SK-N-SH treated with all-trans-retinoic acid at 6 μM for 48 hours (cell line): Measurements from ENCODE around the gene ARHGAP28.

ENCODE experiments used
- ATAC-seq: fragments of 200-7000 bp; cut with Tn5 transposase; 3 replicates; pipeline ENCODE4 v1.9.1; 2020; ENCODE audit warnings: mild to moderate bottlenecking, moderate library complexity
- CSDC2 ChIP-seq: fragments of 250-450 bp; sonication (Bioruptor Pico); IDR thresholded peaks from 2 replicates; pipeline ENCODE4 v1.5.0; 2020; ENCODE audit warnings: mild to moderate bottlenecking, moderate library complexity
- ESRRG ChIP-seq: fragments of 250-450 bp; sonication (Bioruptor Pico); IDR thresholded peaks from 2 replicates; pipeline ENCODE4 v1.6.1; 2021; ENCODE audit warnings: mild to moderate bottlenecking
- GLIS3 ChIP-seq: fragments of 250-450 bp; sonication (Bioruptor Pico); IDR thresholded peaks from 2 replicates; pipeline ENCODE4 v1.5.0; 2020; ENCODE audit warnings: mild to moderate bottlenecking, moderate library complexity
- ISL1 ChIP-seq: fragments of 250-450 bp; sonication (Bioruptor Pico); IDR thresholded peaks from 2 replicates; pipeline ENCODE4 v2.1.2; 2022; ENCODE audit warnings: mild to moderate bottlenecking, moderate library complexity
- OSR1 ChIP-seq: fragments of 250-450 bp; sonication (Bioruptor Pico); IDR thresholded peaks from 2 replicates; pipeline ENCODE4 v1.8.0; 2022; ENCODE audit warnings: moderate library complexity, mild to moderate bottlenecking, inconsistent platforms
- PPARA ChIP-seq: fragments of 250-450 bp; sonication (Bioruptor Pico); IDR thresholded peaks from 2 replicates; pipeline ENCODE4 v1.5.0; 2020; ENCODE audit warnings: mild to moderate bottlenecking, borderline replicate concordance
- RARB ChIP-seq: fragments of 250-450 bp; sonication (Bioruptor Pico); IDR thresholded peaks from 2 replicates; pipeline ENCODE4 v1.8.0; 2021; ENCODE audit warnings: mild to moderate bottlenecking, moderate library complexity
- TCF4 ChIP-seq: fragments of 250-450 bp; sonication (Bioruptor Pico); IDR thresholded peaks from 2 replicates; pipeline ENCODE4 v1.8.0; 2021; ENCODE audit warnings: mild to moderate bottlenecking, moderate library complexity, borderline replicate concordance
- TOX ChIP-seq: fragments of 250-450 bp; sonication (Bioruptor Pico); IDR thresholded peaks from 2 replicates; pipeline ENCODE4 v1.8.0; 2021; ENCODE audit warnings: mild to moderate bottlenecking, moderate library complexity, borderline replicate concordance
- ZC3H10 ChIP-seq: fragments of 250-450 bp; sonication (Bioruptor Pico); IDR thresholded peaks from 2 replicates; pipeline ENCODE4 v1.5.1; 2021; ENCODE audit warnings: mild to moderate bottlenecking, moderate library complexity
- ZFP3 ChIP-seq: fragments of 250-450 bp; sonication (Bioruptor Pico); IDR thresholded peaks from 2 replicates; pipeline ENCODE4 v1.5.0; 2020; ENCODE audit warnings: mild to moderate bottlenecking, moderate library complexity
- ZFP30 ChIP-seq: fragments of 450-650 bp; formaldehyde crosslinking; IDR thresholded peaks from 2 replicates; pipeline ENCODE4 v1.5.0; 2022; ENCODE audit warnings: mild to moderate bottlenecking, moderate library complexity
- ZNF565 ChIP-seq: fragments of 450-650 bp; formaldehyde crosslinking; conservative IDR thresholded peaks from 2 replicates; pipeline ENCODE4 v1.5.0; 2020; ENCODE audit warnings: low read depth, mild to moderate bottlenecking, moderate library complexity
- ZNF70 ChIP-seq: fragments of 450-650 bp; formaldehyde crosslinking; IDR thresholded peaks from 2 replicates; pipeline ENCODE4 v1.5.0; 2020; ENCODE audit warnings: mild to moderate bottlenecking, moderate library complexity
- TF ChIP-seq, protein P1 (sequence below): fragments of 250-450 bp; sonication (Bioruptor Pico); IDR thresholded peaks from 2 replicates; pipeline ENCODE4 v1.8.0; 2021; ENCODE audit warnings: low read depth, mild to moderate bottlenecking, moderate library complexity, borderline replicate concordance
- TF ChIP-seq, protein P2 (sequence below): fragments of 250-450 bp; sonication (Bioruptor Pico); IDR thresholded peaks from 2 replicates; pipeline ENCODE4 v1.5.1; 2020; ENCODE audit warnings: low read depth, mild to moderate bottlenecking, moderate library complexity
- TF ChIP-seq, protein P3 (sequence below): fragments of 250-450 bp; sonication (Bioruptor Pico); IDR thresholded peaks from 2 replicates; pipeline ENCODE4 v1.5.1; 2021; ENCODE audit warnings: mild to moderate bottlenecking, moderate library complexity
- TF ChIP-seq, protein P4 (sequence below): fragments of 250-450 bp; sonication (Bioruptor Pico); IDR thresholded peaks from 2 replicates; pipeline ENCODE4 v1.8.0; 2020; ENCODE audit warnings: mild to moderate bottlenecking, moderate library complexity, borderline replicate concordance

The ARHGAP28 gene

DNA sequence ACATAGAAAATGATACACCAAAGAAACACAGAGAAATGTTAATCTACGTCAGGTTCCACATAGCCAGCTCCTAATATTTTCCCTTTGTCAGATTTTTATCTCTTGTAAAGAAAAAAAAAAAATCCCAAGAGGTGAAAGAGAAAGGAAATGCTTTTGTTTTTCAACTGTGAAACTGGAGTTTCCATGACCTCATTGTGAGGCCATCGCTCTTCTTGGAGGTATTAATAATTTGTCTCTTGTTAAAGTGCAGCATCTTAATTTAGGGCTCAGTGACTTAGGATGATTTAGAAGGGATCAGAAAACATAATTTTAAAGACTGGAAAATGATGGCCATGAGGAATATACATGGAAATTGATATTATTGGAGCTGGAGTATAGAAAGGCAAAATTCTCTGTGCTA, 21.7 kb downstream of the ARHGAP28 start:
- no peak for ATAC-seq
- TF ChIP-seq RARB (no peak), TOX (no peak), ZNF70 (CRISPR knock-in tag) (no peak), ISL1 (CRISPR knock-in tag) (no peak), OSR1 (CRISPR knock-in tag) (no peak), ZFP30 (CRISPR knock-in tag) (no peak), CSDC2 (CRISPR knock-in tag) (no peak)
- TF ChIP-seq, protein P1, sequence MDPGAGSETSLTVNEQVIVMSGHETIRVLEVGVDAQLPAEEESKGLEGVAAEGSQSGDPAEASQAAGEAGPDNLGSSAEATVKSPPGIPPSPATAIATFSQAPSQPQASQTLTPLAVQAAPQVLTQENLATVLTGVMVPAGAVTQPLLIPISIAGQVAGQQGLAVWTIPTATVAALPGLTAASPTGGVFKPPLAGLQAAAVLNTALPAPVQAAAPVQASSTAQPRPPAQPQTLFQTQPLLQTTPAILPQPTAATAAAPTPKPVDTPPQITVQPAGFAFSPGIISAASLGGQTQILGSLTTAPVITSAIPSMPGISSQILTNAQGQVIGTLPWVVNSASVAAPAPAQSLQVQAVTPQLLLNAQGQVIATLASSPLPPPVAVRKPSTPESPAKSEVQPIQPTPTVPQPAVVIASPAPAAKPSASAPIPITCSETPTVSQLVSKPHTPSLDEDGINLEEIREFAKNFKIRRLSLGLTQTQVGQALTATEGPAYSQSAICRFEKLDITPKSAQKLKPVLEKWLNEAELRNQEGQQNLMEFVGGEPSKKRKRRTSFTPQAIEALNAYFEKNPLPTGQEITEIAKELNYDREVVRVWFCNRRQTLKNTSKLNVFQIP (CRISPR knock-in tag) = no peak
- TF ChIP-seq, protein P2, sequence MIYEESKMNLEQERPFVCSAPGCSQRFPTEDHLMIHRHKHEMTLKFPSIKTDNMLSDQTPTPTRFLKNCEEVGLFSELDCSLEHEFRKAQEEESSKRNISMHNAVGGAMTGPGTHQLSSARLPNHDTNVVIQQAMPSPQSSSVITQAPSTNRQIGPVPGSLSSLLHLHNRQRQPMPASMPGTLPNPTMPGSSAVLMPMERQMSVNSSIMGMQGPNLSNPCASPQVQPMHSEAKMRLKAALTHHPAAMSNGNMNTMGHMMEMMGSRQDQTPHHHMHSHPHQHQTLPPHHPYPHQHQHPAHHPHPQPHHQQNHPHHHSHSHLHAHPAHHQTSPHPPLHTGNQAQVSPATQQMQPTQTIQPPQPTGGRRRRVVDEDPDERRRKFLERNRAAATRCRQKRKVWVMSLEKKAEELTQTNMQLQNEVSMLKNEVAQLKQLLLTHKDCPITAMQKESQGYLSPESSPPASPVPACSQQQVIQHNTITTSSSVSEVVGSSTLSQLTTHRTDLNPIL = no peak

DNA sequence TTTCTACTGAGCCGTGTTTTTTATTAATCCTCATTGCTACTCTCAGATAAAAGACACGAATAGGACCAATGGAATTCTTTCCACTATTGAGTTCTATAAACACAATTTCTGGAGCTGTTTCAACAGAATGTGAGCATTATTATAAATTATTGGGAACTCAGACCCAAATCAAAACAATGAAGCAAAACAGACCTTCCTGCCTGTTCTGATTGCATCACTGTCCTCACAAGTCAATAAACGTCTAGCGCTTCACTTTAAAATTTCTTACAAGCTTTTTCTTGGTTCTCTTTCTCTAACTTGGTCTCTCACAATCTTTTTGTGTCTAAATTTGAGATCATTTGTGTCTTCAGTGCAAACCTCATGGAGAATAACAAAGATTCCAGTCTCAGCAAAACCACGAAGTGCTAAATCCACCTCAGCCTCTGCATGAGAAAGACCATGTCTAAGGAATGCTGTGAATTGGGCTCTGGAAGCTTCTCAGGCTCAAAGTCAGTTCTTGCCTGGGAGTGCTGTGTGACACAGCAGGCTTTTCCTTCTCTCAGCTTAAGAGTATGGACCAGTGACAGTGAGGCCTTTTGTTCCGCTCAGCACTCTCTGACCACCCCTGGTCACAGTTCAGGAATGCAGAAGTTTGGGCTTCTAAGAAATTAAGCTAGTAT, 22.8 kb downstream of the ARHGAP28 start:
- ATAC-seq = no peak
- no peak for TF ChIP-seq CSDC2 (CRISPR knock-in tag)
- no peak for TF ChIP-seq GLIS3 (CRISPR knock-in tag)
- TF ChIP-seq ISL1 (CRISPR knock-in tag) = peak; percentile 64
- no peak for TF ChIP-seq ESRRG

DNA sequence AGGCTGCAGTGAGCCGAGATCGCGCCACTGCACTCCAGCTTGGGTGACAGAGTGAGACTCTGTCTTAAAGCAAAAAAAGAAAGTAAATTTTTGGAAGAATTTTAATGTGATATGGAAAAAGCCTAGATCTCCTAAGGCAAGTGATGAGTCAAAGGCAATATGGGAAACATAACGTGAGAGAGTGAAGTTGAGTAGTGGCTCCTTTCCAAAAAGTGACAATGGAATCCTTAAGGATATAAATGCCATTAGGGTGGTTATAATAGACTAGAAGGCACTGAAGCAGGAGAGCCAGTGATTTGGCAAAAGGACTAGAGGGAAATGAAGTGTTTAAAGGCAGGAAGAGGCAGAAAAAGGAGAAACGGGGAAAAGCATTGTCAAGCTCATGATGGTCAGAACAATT, 25.6 kb downstream of the ARHGAP28 start:
- ATAC-seq = no peak
- no peak for TF ChIP-seq ZFP30 (CRISPR knock-in tag)
- TF ChIP-seq, protein P3, sequence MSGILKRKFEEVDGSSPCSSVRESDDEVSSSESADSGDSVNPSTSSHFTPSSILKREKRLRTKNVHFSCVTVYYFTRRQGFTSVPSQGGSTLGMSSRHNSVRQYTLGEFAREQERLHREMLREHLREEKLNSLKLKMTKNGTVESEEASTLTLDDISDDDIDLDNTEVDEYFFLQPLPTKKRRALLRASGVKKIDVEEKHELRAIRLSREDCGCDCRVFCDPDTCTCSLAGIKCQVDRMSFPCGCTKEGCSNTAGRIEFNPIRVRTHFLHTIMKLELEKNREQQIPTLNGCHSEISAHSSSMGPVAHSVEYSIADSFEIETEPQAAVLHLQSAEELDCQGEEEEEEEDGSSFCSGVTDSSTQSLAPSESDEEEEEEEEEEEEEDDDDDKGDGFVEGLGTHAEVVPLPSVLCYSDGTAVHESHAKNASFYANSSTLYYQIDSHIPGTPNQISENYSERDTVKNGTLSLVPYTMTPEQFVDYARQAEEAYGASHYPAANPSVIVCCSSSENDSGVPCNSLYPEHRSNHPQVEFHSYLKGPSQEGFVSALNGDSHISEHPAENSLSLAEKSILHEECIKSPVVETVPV = no peak
- 0 out of 2 replicates have a peak, but pooled peaks have one; percentile 3 for TF ChIP-seq GLIS3 (CRISPR knock-in tag)
- no peak for TF ChIP-seq ESRRG
- TF ChIP-seq ZC3H10 = no peak
- no peak for TF ChIP-seq ZNF565 (CRISPR knock-in tag)
- no peak for TF ChIP-seq CSDC2 (CRISPR knock-in tag)
- TF ChIP-seq ISL1 (CRISPR knock-in tag) = peak; percentile 80
- TF ChIP-seq ZFP3 (CRISPR knock-in tag) = no peak
- TF ChIP-seq PPARA (CRISPR knock-in tag) = no peak
- TF ChIP-seq, all 23 proteins: peak for 2

DNA sequence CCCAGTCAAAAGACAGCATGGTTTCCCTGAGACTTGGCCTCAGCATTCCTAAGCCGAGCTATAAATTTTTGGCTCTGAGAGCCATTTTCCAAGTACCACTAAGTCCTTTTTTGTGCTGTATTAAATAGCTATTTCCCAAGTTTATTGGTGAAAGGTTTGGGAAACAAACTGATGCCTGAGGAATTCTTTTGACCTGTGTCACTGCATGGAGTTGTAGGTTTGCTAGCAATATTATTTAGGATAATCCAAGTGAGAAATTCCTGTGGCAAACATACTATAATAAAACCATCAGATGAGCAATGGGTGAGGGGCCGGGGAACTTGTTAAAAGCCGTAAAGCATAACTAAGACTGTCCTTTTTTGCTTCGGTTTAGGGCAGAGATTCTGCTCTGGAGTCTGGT, 28.4 kb downstream of the ARHGAP28 start:
- no peak for TF ChIP-seq ESRRG
- no peak for ATAC-seq

DNA sequence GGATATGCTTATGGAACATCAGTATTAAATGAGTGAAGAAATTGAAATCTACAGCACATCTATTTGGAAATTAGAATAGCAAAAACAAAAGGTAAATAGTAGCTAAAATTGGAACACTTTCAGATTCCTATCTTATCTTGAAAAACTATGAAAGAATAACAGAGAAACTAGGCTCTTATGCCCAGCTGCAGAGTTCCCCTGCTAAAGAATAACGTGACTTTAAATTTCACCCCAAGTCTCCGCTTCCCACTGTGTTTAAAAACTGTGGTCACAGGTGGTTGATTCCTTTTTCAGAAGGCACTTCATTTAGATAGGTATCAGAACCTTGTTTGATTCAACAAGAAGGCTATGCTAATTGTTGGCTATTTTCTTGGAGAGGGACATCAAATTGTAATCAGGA, 30.1 kb downstream of the ARHGAP28 start:
- TF ChIP-seq ZNF70 (CRISPR knock-in tag) (no peak), ZFP30 (CRISPR knock-in tag) (no peak), ISL1 (CRISPR knock-in tag) (no peak), ZNF565 (CRISPR knock-in tag) (no peak), TCF4 (no peak), CSDC2 (CRISPR knock-in tag) (no peak), ESRRG (no peak), RARB (no peak), GLIS3 (CRISPR knock-in tag) (no peak), PPARA (CRISPR knock-in tag) (no peak)
- TF ChIP-seq, protein P1 (CRISPR knock-in tag) = no peak
- TF ChIP-seq, protein P4, sequence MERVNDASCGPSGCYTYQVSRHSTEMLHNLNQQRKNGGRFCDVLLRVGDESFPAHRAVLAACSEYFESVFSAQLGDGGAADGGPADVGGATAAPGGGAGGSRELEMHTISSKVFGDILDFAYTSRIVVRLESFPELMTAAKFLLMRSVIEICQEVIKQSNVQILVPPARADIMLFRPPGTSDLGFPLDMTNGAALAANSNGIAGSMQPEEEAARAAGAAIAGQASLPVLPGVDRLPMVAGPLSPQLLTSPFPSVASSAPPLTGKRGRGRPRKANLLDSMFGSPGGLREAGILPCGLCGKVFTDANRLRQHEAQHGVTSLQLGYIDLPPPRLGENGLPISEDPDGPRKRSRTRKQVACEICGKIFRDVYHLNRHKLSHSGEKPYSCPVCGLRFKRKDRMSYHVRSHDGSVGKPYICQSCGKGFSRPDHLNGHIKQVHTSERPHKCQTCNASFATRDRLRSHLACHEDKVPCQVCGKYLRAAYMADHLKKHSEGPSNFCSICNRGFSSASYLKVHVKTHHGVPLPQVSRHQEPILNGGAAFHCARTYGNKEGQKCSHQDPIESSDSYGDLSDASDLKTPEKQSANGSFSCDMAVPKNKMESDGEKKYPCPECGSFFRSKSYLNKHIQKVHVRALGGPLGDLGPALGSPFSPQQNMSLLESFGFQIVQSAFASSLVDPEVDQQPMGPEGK = no peak
- ATAC-seq = no peak
